ENCODE data around the gene ARSG.

GRCh38 chr17:68294196-68294555, 2.9 kb downstream of the ARSG start:
- TF ChIP-seq, protein P1, sequence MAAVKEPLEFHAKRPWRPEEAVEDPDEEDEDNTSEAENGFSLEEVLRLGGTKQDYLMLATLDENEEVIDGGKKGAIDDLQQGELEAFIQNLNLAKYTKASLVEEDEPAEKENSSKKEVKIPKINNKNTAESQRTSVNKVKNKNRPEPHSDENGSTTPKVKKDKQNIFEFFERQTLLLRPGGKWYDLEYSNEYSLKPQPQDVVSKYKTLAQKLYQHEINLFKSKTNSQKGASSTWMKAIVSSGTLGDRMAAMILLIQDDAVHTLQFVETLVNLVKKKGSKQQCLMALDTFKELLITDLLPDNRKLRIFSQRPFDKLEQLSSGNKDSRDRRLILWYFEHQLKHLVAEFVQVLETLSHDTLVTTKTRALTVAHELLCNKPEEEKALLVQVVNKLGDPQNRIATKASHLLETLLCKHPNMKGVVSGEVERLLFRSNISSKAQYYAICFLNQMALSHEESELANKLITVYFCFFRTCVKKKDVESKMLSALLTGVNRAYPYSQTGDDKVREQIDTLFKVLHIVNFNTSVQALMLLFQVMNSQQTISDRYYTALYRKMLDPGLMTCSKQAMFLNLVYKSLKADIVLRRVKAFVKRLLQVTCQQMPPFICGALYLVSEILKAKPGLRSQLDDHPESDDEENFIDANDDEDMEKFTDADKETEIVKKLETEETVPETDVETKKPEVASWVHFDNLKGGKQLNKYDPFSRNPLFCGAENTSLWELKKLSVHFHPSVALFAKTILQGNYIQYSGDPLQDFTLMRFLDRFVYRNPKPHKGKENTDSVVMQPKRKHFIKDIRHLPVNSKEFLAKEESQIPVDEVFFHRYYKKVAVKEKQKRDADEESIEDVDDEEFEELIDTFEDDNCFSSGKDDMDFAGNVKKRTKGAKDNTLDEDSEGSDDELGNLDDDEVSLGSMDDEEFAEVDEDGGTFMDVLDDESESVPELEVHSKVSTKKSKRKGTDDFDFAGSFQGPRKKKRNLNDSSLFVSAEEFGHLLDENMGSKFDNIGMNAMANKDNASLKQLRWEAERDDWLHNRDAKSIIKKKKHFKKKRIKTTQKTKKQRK (IDR thresholded peaks at IDR 0.05; ENCODE audit: low read length) = no peak
- TF ChIP-seq ZNF552 (CRISPR knock-in tag; IDR thresholded peaks at IDR 0.05; ENCODE audit: borderline replicate concordance) (no peak), SRF (IDR thresholded peaks at IDR 0.05; ENCODE audit: low read depth, low read length) (no peak), CTCF (CRISPR knock-in tag; IDR thresholded peaks at IDR 0.05) (no peak), ZUFSP (CRISPR knock-in tag; IDR thresholded peaks at IDR 0.05; ENCODE audit: borderline replicate concordance) (no peak), PHB2 (IDR thresholded peaks at IDR 0.05; ENCODE audit: partially characterized antibody) (no peak), MAX (IDR thresholded peaks at IDR 0.05) (no peak), ZBTB33 (CRISPR knock-in tag; IDR thresholded peaks at IDR 0.05) (no peak), ZHX1 (CRISPR knock-in tag; IDR thresholded peaks at IDR 0.05; ENCODE audit: low read depth) (no peak), PBX3 (CRISPR knock-in tag; IDR thresholded peaks at IDR 0.05; ENCODE audit: borderline replicate concordance) (no peak), KDM5B (CRISPR knock-in tag; IDR thresholded peaks at IDR 0.05; ENCODE audit: borderline replicate concordance) (no peak)
